Psoas muscle (tissue), 8 donors: ENCODE measurements around the gene DOCK1. TPM values are rescaled to one million over a fixed set of nuclear protein-coding genes. Genes with fewer than 3 reads are reported as not detected.

Source experiments
- ATAC-seq, 4 donors: fragments of 200-7000 bp; cut with Tn5 transposase; one replicate each; pipeline ENCODE4 v1.9.1; 2020; ENCODE audit warnings: moderate library complexity in 3 of 4, mild to moderate bottlenecking in 2 of 4
- DNase-seq, 2 donors: peaks; one replicate each; pipeline ENCODE4 v3.0.0-alpha.2; 2020
- H3K27ac ChIP-seq: fragments of 200-600 bp; one replicate; pipeline ENCODE4 v1.8.0; 2022
- H3K27me3 ChIP-seq, 3 donors: fragments of 200-600 bp in 1 of 3; one replicate each; pipeline versions ENCODE4 v1.6.1 to v1.8.0; 2013 to 2022; ENCODE audit warnings: low read length in 2 of 3, mild to moderate bottlenecking in 2 of 3, moderate library complexity in 1 of 3; ENCODE audit not compliant: insufficient read depth in 3 of 3
- H3K36me3 ChIP-seq, 2 donors: fragments of 200-600 bp in 1 of 2; one replicate each; pipeline versions ENCODE4 v1.6.1 to v1.8.0; 2013 to 2022; ENCODE audit warnings: low read depth in 1 of 2, mild to moderate bottlenecking in 1 of 2, moderate library complexity in 1 of 2; ENCODE audit not compliant: insufficient read depth in 1 of 2
- H3K4me1 ChIP-seq: fragments of 200-600 bp; one replicate; pipeline ENCODE4 v1.8.0; 2022
- H3K4me3 ChIP-seq: fragments of 200-600 bp; one replicate; pipeline ENCODE4 v1.8.0; 2022; ENCODE audit warnings: mild to moderate bottlenecking
- H3K9me3 ChIP-seq: fragments of 200-600 bp; one replicate; pipeline ENCODE4 v1.8.0; 2022
- CTCF ChIP-seq: fragments of 200-600 bp; IDR thresholded peaks from one replicate; pipeline ENCODE4 v1.8.0; 2022; ENCODE audit warnings: antibody characterized with exemption
- WGBS, 3 donors: extraction: QIAGEN DNeasy Blood & Tissue Kit; methylation state at CpG; one replicate each; pipeline versions ENCODE4 v1.1.6 to v1.1.7; 2013; 5-methylcytosine and 5-hydroxymethylcytosine counted together
- intact Hi-C, 2 donors: fragments of 100-400 bp; cut with DNase I; formaldehyde crosslinking; loops; one replicate each; pipeline versions ENCODE4 v1.11.0 to v1.14.2; 2022
- polyA plus RNA-seq, 3 donors: library from polyadenylated mRNA; stranded (reverse); fragments of 200-250 nt; gene quantifications; one replicate each; pipeline ENCODE4 v1.2.3, GENCODE V29; 2013
- total RNA-seq, 4 donors: library from RNA; stranded (reverse); fragmentation: NEBNext Ultra II Directional in 2 of 4; extraction: Animal tissue kit (Norgen Biotek cat#: 25700) in 2 of 4; gene quantifications; one replicate each; pipeline versions ENCODE4 v1.2.1 to v1.2.4, GENCODE V29; 2021 to 2023
- donor health status: healthy with polysubstance abuse.
- donor health status: DM: no; HTN: no; CAD: no; lungs with moderate emphysema.
- donor health status: Bipolar disorder and iron deficiency.
- donor health status: healthy.
- donor health status: DM: yes; HTN: yes; CAD: no.
- donor health status: DM: no; HTN: no; CAD: no.
- donor health status: DM: no; HTN: no; CAD: no.
- donor health status: DM: yes; HTN: yes; CAD: no.

Gene DOCK1
- total and polyA plus RNA-seq, 7 donors = 2.1 to 11.3 (median 5.4) TPM

- DNase-seq = no peak
- no peaks in the 10 kb centered on the region for H3K27me3 ChIP-seq
- TF ChIP-seq CTCF = no peak
- intact Hi-C loops = no loop called here
- H3K4me3 ChIP-seq = no peak overlapping the region
- no peaks in the 10 kb centered on the region for H3K4me1 ChIP-seq
- H3K9me3 ChIP-seq = no peaks in the 10 kb centered on the region
- WGBS, 3 donors = 83 to 87% (median 87%) methylated on average over 5 of the region's 5 CpGs
- ATAC-seq = no peak
- H3K27ac ChIP-seq = no peak overlapping the region
- H3K36me3 ChIP-seq = no peaks in the 10 kb centered on the region
These were observed 237.6 kb downstream of the DOCK1 start for GRCh38 chr10:127142856-127143255.

GRCh38 chr10:127145173-127145572 lies 239.9 kb downstream of the DOCK1 start:
- TF ChIP-seq CTCF = no peak
- 87 to 96% (median 94%) methylated on average over 6 of the region's 6 CpGs for WGBS, 3 donors
- DNase-seq (no peak), ATAC-seq (no peak)
- intact Hi-C loops = no loop called here
- Histone ChIP-seq H3K27ac (no peak overlapping the region), H3K9me3 (no peaks in the 10 kb centered on the region), H3K36me3 (no peaks in the 10 kb centered on the region), H3K4me3 (no peak overlapping the region), H3K4me1 (no peaks in the 10 kb centered on the region), H3K27me3 (no peaks in the 10 kb centered on the region)

- Histone ChIP-seq H3K4me1 (no peaks in the 10 kb centered on the region), H3K27ac (no peak overlapping the region), H3K9me3 (no peaks in the 10 kb centered on the region), H3K27me3 (no peaks in the 10 kb centered on the region), H3K36me3 (no peaks in the 10 kb centered on the region), H3K4me3 (no peak overlapping the region)
- 60 to 72% (median 61%) methylated on average over 9 of the region's 9 CpGs for WGBS, 3 donors
- DNase-seq (no peak), ATAC-seq (no peak)
- TF ChIP-seq CTCF = no peak
- intact Hi-C loops = no loop called here
These were observed 241.4 kb downstream of the DOCK1 start for GRCh38 chr10:127146661-127147060.

GRCh38 chr10:127148066-127148932 lies 243.1 kb downstream of the DOCK1 start:
- H3K4me1 ChIP-seq = no peaks in the 10 kb centered on the region
- intact Hi-C loops = no loop called here
- no peak for TF ChIP-seq CTCF
- WGBS, 3 donors = 40 to 70% (median 43%) methylated on average over 15 of the region's 15 CpGs
- no peak overlapping the region for H3K4me3 ChIP-seq
- H3K9me3 ChIP-seq = no peaks in the 10 kb centered on the region
- no peak overlapping the region for H3K27ac ChIP-seq
- ATAC-seq (no peak), DNase-seq (no peak)
- no peaks in the 10 kb centered on the region for H3K36me3 ChIP-seq
- no peaks in the 10 kb centered on the region for H3K27me3 ChIP-seq

- no peak for TF ChIP-seq CTCF
- WGBS, 3 donors = 69 to 88% (median 75%) methylated on average over 2 of the region's 2 CpGs
- Histone ChIP-seq H3K36me3 (no peaks in the 10 kb centered on the region), H3K4me1 (no peaks in the 10 kb centered on the region), H3K27ac (no peak overlapping the region), H3K4me3 (no peak overlapping the region), H3K9me3 (no peaks in the 10 kb centered on the region), H3K27me3 (no peaks in the 10 kb centered on the region)
- no peak for DNase-seq
- intact Hi-C loops = no loop called here
- ATAC-seq = no peak
These were observed 243.6 kb downstream of the DOCK1 start for GRCh38 chr10:127148933-127149220.
